NB4 (cell line): Measurements from ENCODE around the gene EPHA6.

ENCODE experiments used
- CTCF ChIP-seq: IDR thresholded peaks from one replicate; pipeline ENCODE4 v1.5.1; 2012; ENCODE audit warnings: low read depth, low read length
- MAX ChIP-seq: IDR thresholded peaks from 2 replicates; pipeline ENCODE4 v1.6.1; 2011; ENCODE audit warnings: low read depth, low read length
- MYC ChIP-seq: IDR thresholded peaks from 2 replicates; pipeline ENCODE4 v1.6.1; 2011; ENCODE audit warnings: low read depth, low read length
- POLR2A ChIP-seq: IDR thresholded peaks from 2 replicates; pipeline ENCODE4 v1.6.1; 2011; ENCODE audit warnings: mild to moderate bottlenecking; ENCODE audit not compliant: insufficient read length; ENCODE audit errors: extremely low read depth

GRCh38 chr3:97121386-97121785 lies 307.0 kb downstream of the EPHA6 start:
- TF ChIP-seq CTCF (no peak), MAX (no peak), MYC (no peak), POLR2A (no peak)
